AG04450 (cell line): ENCODE measurements around the gene IL1RAPL1. TPM values are rescaled to one million over a fixed set of nuclear protein-coding genes. Genes with fewer than 3 reads are reported as not detected.
A peak's percentile ranks its signal among the peaks of the same experiment; 100 is the strongest.

Source experiments
- CTCF ChIA-PET: fragments of 300-600, 350-600 bp; formaldehyde crosslinking; extraction: SDS; loops from one replicate; lab custom pipeline; 2022; ENCODE audit warnings: antibody characterized with exemption, inconsistent platforms; lab: Charles Lee
- POLR2A ChIA-PET: fragments of 350-600 bp; formaldehyde crosslinking; extraction: SDS; loops from one replicate; lab custom pipeline; 2021; ENCODE audit warnings: antibody characterized with exemption, inconsistent platforms; lab: Yijun Ruan, JAX
- DNase-seq: peaks from one replicate; pipeline ENCODE4 v3.0.0-alpha.2; 2011; ENCODE audit warnings: low read depth, low spot score
- H3K27ac ChIP-seq: one replicate; pipeline ENCODE4 v1.5.1; 2012; ENCODE audit warnings: low read depth, low read length, control low read depth
- H3K27me3 ChIP-seq: one replicate; pipeline ENCODE4 v1.6.0; 2012; ENCODE audit warnings: low read length; ENCODE audit not compliant: control insufficient read depth, insufficient read depth
- H3K4me3 ChIP-seq: 2 replicates; pipeline ENCODE4 v1.5.1; 2011; ENCODE audit warnings: mild to moderate bottlenecking, low read depth, low read length, control low read depth
- H3K9me3 ChIP-seq: 2 replicates; pipeline ENCODE4 v1.5.1; 2012; ENCODE audit warnings: low read length; ENCODE audit not compliant: control insufficient read depth, insufficient read depth
- CTCF ChIP-seq: IDR thresholded peaks from 2 replicates; pipeline ENCODE4 v1.5.1; 2011; ENCODE audit warnings: low read depth, low read length, control low read depth, inconsistent platforms
- polyA plus RNA-seq: library from polyadenylated mRNA; depleted of rRNA; stranded (reverse); fragments of >200 nt; gene quantifications from 2 replicates; pipeline ENCODE4 v1.2.3, GENCODE V29; 2011

IL1RAPL1 gene
- polyA plus RNA-seq, 1 experiment, result 0.93 TPM

GRCh38 chrX:28639451-28639850, 52.2 kb downstream of the IL1RAPL1 start:
- ChIA-PET POLR2A (no interaction called here), CTCF (no interaction called here)
- no peak for DNase-seq
- Histone ChIP-seq H3K9me3 (no peaks in the 10 kb centered on the region), H3K27ac (no peak overlapping the region), H3K4me3 (no peak overlapping the region), H3K27me3 (no peaks in the 10 kb centered on the region)
- TF ChIP-seq CTCF, result no peak

GRCh38 chrX:28649541-28649940, 62.3 kb downstream of the IL1RAPL1 start:
- Histone ChIP-seq H3K27ac (no peak overlapping the region), H3K27me3 (no peaks in the 10 kb centered on the region), H3K9me3 (no peaks in the 10 kb centered on the region), H3K4me3 (no peak overlapping the region)
- no peak for DNase-seq
- CTCF ChIA-PET, result no interaction called here
- POLR2A ChIA-PET, result no interaction called here
- TF ChIP-seq CTCF, result no peak

GRCh38 chrX:28651186-28651585, 63.9 kb downstream of the IL1RAPL1 start:
- H3K9me3 ChIP-seq, result no peaks in the 10 kb centered on the region
- no peak for DNase-seq
- CTCF ChIA-PET, result no interaction called here
- H3K4me3 ChIP-seq, result no peak overlapping the region
- no peaks in the 10 kb centered on the region for H3K27me3 ChIP-seq
- POLR2A ChIA-PET, result no interaction called here
- TF ChIP-seq CTCF, result no peak
- H3K27ac ChIP-seq, result no peak overlapping the region

- POLR2A ChIA-PET, result no interaction called here
- no peak overlapping the region for H3K27ac ChIP-seq
- no peak for DNase-seq
- H3K27me3 ChIP-seq, result no peaks in the 10 kb centered on the region
- H3K9me3 ChIP-seq, result peaks cover 4% of the 10 kb centered on the region
- CTCF ChIA-PET, result no interaction called here
- TF ChIP-seq CTCF, result 0 out of 2 replicates have a peak, but pooled peaks have one; percentile 6
- H3K4me3 ChIP-seq, result no peak overlapping the region
Measured at GRCh38 chrX:28659269-28659668, 72.0 kb downstream of the IL1RAPL1 start.

- no peak for TF ChIP-seq CTCF
- Histone ChIP-seq H3K9me3 (no peaks in the 10 kb centered on the region), H3K27ac (no peak overlapping the region), H3K4me3 (no peak overlapping the region), H3K27me3 (no peaks in the 10 kb centered on the region)
- no peak for DNase-seq
- POLR2A ChIA-PET, result no interaction called here
- CTCF ChIA-PET, result no interaction called here
Measured at GRCh38 chrX:28665778-28666177, 78.5 kb downstream of the IL1RAPL1 start.
